ENCODE measurements around the gene ADAMTSL3.

DNA sequence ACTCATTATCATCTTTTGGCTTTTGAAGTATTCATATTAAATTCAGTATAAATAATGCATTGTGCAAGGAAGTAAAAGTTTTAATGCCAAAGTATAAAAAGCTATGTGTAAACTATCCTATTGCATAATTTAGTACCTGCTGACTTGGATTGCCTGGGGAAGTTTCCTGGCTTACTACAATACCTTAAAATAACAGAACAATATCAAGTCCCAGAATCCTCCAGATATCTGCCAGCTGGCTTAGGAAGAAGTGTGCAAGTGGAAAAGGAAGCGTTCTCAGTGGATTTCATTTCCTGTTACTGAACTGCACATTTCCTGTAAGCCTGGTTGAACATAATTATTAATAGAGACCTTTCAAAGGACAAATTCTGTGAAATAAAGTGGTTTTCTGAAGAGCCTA is 236.7 kb downstream of the ADAMTSL3 start:
- TF ChIP-seq, protein P1, sequence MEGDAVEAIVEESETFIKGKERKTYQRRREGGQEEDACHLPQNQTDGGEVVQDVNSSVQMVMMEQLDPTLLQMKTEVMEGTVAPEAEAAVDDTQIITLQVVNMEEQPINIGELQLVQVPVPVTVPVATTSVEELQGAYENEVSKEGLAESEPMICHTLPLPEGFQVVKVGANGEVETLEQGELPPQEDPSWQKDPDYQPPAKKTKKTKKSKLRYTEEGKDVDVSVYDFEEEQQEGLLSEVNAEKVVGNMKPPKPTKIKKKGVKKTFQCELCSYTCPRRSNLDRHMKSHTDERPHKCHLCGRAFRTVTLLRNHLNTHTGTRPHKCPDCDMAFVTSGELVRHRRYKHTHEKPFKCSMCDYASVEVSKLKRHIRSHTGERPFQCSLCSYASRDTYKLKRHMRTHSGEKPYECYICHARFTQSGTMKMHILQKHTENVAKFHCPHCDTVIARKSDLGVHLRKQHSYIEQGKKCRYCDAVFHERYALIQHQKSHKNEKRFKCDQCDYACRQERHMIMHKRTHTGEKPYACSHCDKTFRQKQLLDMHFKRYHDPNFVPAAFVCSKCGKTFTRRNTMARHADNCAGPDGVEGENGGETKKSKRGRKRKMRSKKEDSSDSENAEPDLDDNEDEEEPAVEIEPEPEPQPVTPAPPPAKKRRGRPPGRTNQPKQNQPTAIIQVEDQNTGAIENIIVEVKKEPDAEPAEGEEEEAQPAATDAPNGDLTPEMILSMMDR (IDR thresholded peaks at IDR 0.05; ENCODE audit: insufficient read depth, low read depth, low read length): no peak
- TF ChIP-seq EZH2 (IDR thresholded peaks at IDR 0.05; ENCODE audit: insufficient read depth, low read length): no peak

All from astrocyte (in vitro differentiated cells and primary cell).